Measurements from ENCODE around the gene ALDH1L1. TPM values are rescaled to one million over a fixed set of nuclear protein-coding genes. Genes with fewer than 3 reads are reported as not detected.

Gene ALDH1L1
- total RNA-seq, 1 donor: under 0.01 TPM

DNA sequence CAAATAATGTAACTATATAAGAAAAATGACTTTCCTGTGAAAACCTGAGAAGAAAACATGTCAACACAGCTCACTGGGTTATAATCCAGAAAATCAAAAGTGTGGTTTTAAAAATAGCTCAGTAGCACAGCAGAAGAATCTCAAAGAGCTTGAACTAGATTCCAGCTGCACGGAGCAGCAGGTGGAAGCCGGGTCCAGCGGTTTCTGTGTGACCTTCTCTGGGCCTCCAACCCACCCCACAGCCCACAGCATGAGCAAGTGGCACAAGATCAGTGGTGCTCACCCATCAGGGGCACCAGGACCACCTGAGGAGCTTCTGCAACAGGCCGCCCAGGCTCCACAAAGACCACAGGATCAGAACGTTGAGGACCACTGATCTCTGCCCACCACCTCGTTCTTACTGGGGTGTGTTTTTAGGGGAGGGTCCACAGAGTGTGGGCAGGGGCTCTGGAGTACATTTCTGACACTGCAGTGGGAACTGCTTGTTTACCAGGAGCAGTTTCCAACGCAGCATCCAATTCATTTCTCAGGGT is 119.7 kb downstream of the ALDH1L1 start:
- Histone ChIP-seq H3K4me1 (ENCODE audit: insufficient read depth, low read length) (peaks cover 9% of the 10 kb centered on the region), H3K9me3 (ENCODE audit: low read depth, low read length) (no peaks in the 10 kb centered on the region), H3K4me3 (ENCODE audit: insufficient read depth, low read length) (no peak overlapping the region), H4K20me1 (ENCODE audit: insufficient read depth, low read length) (peaks cover 2% of the 10 kb centered on the region), H3K79me2 (ENCODE audit: insufficient read depth, low read length) (no peaks in the 10 kb centered on the region), H3K4me2 (ENCODE audit: insufficient read depth, low read length) (no peak overlapping the region), H3K27me3 (ENCODE audit: insufficient read depth, low read length) (no peaks in the 10 kb centered on the region), H2AFZ (ENCODE audit: low read length) (no peak overlapping the region), H3K27ac (ENCODE audit: low read depth, low read length) (no peak overlapping the region), H3K36me3 (ENCODE audit: insufficient read depth, low read length) (no peaks in the 10 kb centered on the region)
- TF ChIP-seq, protein P1, sequence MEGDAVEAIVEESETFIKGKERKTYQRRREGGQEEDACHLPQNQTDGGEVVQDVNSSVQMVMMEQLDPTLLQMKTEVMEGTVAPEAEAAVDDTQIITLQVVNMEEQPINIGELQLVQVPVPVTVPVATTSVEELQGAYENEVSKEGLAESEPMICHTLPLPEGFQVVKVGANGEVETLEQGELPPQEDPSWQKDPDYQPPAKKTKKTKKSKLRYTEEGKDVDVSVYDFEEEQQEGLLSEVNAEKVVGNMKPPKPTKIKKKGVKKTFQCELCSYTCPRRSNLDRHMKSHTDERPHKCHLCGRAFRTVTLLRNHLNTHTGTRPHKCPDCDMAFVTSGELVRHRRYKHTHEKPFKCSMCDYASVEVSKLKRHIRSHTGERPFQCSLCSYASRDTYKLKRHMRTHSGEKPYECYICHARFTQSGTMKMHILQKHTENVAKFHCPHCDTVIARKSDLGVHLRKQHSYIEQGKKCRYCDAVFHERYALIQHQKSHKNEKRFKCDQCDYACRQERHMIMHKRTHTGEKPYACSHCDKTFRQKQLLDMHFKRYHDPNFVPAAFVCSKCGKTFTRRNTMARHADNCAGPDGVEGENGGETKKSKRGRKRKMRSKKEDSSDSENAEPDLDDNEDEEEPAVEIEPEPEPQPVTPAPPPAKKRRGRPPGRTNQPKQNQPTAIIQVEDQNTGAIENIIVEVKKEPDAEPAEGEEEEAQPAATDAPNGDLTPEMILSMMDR (IDR thresholded peaks at IDR 0.05; ENCODE audit: extremely low read depth, low read depth, low read length): no peak
- DNase-seq (ENCODE audit: insufficient read length, low spot score, missing footprints): no peak

DNA sequence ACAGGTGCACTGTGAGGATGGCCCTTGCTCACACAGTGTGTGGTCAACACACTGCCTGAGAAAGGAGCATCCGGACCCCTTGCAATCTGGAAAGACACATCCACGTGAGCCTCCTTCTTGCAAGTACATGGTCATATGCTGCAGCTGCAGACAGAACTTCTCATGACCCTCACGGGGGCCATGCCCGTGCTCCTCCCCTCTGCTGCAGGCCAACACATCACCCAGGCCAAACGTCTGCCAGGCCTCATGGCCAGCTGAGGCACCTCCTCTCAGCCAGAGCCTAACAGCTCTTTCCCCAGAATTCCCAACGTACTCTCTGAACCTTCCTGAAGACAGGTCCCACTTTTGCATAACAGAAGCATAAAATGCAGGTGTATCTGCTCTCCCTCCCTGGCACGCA is 121.7 kb downstream of the ALDH1L1 start:
- TF ChIP-seq, protein P1 (IDR thresholded peaks at IDR 0.05; ENCODE audit: extremely low read depth, low read depth, low read length): no peak
- H3K4me1 ChIP-seq (ENCODE audit: insufficient read depth, low read length): peaks cover 9% of the 10 kb centered on the region
- H3K4me3 ChIP-seq (ENCODE audit: insufficient read depth, low read length): no peak overlapping the region
- no peaks in the 10 kb centered on the region for H3K9me3 ChIP-seq (ENCODE audit: low read depth, low read length)
- DNase-seq (ENCODE audit: insufficient read length, low spot score, missing footprints): no peak
- H2AFZ ChIP-seq (ENCODE audit: low read length): no peak overlapping the region
- H3K79me2 ChIP-seq (ENCODE audit: insufficient read depth, low read length): no peaks in the 10 kb centered on the region
- H3K27me3 ChIP-seq (ENCODE audit: insufficient read depth, low read length): no peaks in the 10 kb centered on the region
- no peaks in the 10 kb centered on the region for H3K36me3 ChIP-seq (ENCODE audit: insufficient read depth, low read length)
- no peak overlapping the region for H3K4me2 ChIP-seq (ENCODE audit: insufficient read depth, low read length)
- H3K27ac ChIP-seq (ENCODE audit: low read depth, low read length): no peak overlapping the region
- H4K20me1 ChIP-seq (ENCODE audit: insufficient read depth, low read length): peaks cover 2% of the 10 kb centered on the region

DNA sequence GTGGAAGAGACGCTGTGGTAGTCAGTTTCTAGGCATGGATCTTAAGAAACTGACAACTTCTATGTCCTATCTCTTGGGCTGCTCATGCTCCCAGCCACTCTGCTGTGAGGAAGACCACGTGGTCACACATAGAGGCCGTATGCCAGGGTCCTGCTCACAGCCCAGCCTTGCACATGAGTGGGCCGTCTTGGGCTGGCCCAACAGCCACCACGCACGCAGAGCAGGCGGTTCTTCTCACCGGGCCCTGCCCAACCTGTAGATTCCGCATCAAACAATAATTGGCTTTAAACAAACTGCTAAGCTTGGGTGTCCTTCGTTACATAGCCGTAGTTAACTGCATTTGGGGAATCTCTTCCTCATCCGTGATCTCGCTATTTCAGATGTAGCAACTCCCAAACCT is 122.5 kb downstream of the ALDH1L1 start:
- H3K9me3 ChIP-seq (ENCODE audit: low read depth, low read length): no peaks in the 10 kb centered on the region
- no peaks in the 10 kb centered on the region for H3K27me3 ChIP-seq (ENCODE audit: insufficient read depth, low read length)
- peaks cover 2% of the 10 kb centered on the region for H4K20me1 ChIP-seq (ENCODE audit: insufficient read depth, low read length)
- H3K27ac ChIP-seq (ENCODE audit: low read depth, low read length): no peak overlapping the region
- no peak for DNase-seq (ENCODE audit: insufficient read length, low spot score, missing footprints)
- H3K4me2 ChIP-seq (ENCODE audit: insufficient read depth, low read length): no peak overlapping the region
- H3K4me3 ChIP-seq (ENCODE audit: insufficient read depth, low read length): no peak overlapping the region
- no peak overlapping the region for H2AFZ ChIP-seq (ENCODE audit: low read length)
- peaks cover 9% of the 10 kb centered on the region for H3K4me1 ChIP-seq (ENCODE audit: insufficient read depth, low read length)
- TF ChIP-seq, protein P1 (IDR thresholded peaks at IDR 0.05; ENCODE audit: extremely low read depth, low read depth, low read length): no peak
- no peaks in the 10 kb centered on the region for H3K36me3 ChIP-seq (ENCODE audit: insufficient read depth, low read length)
- no peaks in the 10 kb centered on the region for H3K79me2 ChIP-seq (ENCODE audit: insufficient read depth, low read length)

DNA sequence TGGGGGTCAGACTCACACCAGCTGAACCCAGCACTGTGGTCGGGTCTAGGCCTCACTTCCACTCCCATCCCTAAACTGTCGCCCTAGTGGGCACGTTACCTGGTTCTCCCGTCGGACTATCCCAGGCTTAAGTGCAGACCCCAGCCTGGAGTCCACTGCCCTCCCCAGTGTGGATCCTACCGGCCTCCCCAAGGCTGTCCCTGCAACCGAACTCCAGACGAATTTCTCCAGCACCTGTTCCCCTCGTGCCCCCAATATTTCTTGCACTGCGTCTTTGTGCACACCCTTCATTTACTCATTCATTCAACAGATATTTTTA is 122.9 kb downstream of the ALDH1L1 start:
- Histone ChIP-seq H3K27me3 (ENCODE audit: insufficient read depth, low read length) (no peaks in the 10 kb centered on the region), H2AFZ (ENCODE audit: low read length) (no peak overlapping the region), H3K27ac (ENCODE audit: low read depth, low read length) (no peak overlapping the region), H3K36me3 (ENCODE audit: insufficient read depth, low read length) (no peaks in the 10 kb centered on the region), H3K4me3 (ENCODE audit: insufficient read depth, low read length) (no peak overlapping the region), H3K4me2 (ENCODE audit: insufficient read depth, low read length) (no peak overlapping the region), H3K79me2 (ENCODE audit: insufficient read depth, low read length) (no peaks in the 10 kb centered on the region), H4K20me1 (ENCODE audit: insufficient read depth, low read length) (peaks cover 2% of the 10 kb centered on the region), H3K4me1 (ENCODE audit: insufficient read depth, low read length) (peaks cover 9% of the 10 kb centered on the region), H3K9me3 (ENCODE audit: low read depth, low read length) (no peaks in the 10 kb centered on the region)
- TF ChIP-seq, protein P1 (IDR thresholded peaks at IDR 0.05; ENCODE audit: extremely low read depth, low read depth, low read length): no peak
- DNase-seq (ENCODE audit: insufficient read length, low spot score, missing footprints): no peak
